ENCODE results near the gene PRKN.

PRKN gene

GRCh38 chr6:162230147-162230752, 497.3 kb downstream of the PRKN start:
- DNase-seq (ENCODE audit: extremely low spot score), result no peak
- ChIA-PET CTCF (no interaction called here), POLR2A (no interaction called here)
- no peak for TF ChIP-seq ZNF384 (IDR thresholded peaks at IDR 0.05)
- no peak for TF ChIP-seq FOXM1 (IDR thresholded peaks at IDR 0.05; ENCODE audit: borderline replicate concordance)
- no peak for TF ChIP-seq FOXK2 (IDR thresholded peaks at IDR 0.05)
- no peak for TF ChIP-seq L3MBTL2 (conservative IDR thresholded peaks at IDR 0.05)
- no peak for TF ChIP-seq CTBP1 (IDR thresholded peaks at IDR 0.05; ENCODE audit: borderline replicate concordance)

DNA sequence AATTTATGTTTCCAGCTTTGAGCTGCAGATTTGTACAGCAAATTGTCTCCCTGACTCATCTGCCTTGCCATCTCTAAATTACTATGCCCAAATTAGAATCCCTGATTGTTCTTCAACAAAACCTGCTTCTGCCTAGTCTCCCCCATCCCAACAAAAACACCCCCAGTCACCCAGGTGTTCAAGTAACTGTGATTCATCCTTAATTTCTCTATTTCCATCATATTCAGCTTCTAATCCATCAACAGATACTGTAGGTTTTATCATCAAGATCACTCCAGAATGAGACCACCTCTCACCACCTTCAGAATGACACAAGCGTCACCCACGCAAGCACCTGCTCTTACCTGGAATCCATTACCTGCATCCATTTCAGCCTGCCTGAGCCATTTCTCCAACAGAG, 498.5 kb downstream of the PRKN start:
- no peak for DNase-seq (ENCODE audit: extremely low spot score)
- POLR2A ChIA-PET, result no interaction called here
- TF ChIP-seq FOXK2 (IDR thresholded peaks at IDR 0.05), result no peak
- TF ChIP-seq HDGF (IDR thresholded peaks at IDR 0.05; ENCODE audit: borderline replicate concordance), result no peak
- no peak for TF ChIP-seq BHLHE40 (IDR thresholded peaks at IDR 0.05; ENCODE audit: borderline replicate concordance)
- TF ChIP-seq ELF4 (IDR thresholded peaks at IDR 0.05), result no peak
- TF ChIP-seq PKNOX1 (IDR thresholded peaks at IDR 0.05), result no peak
- no peak for TF ChIP-seq NFRKB (IDR thresholded peaks at IDR 0.05)
- no peak for TF ChIP-seq SUZ12 (IDR thresholded peaks at IDR 0.05)
- TF ChIP-seq L3MBTL2 (conservative IDR thresholded peaks at IDR 0.05), result no peak
- no peak for TF ChIP-seq ZNF384 (IDR thresholded peaks at IDR 0.05)
- no peak for TF ChIP-seq LEF1 (IDR thresholded peaks at IDR 0.05; ENCODE audit: borderline replicate concordance)
- CTCF ChIA-PET, result no interaction called here

- TF ChIP-seq NFRKB (IDR thresholded peaks at IDR 0.05) (no peak), SUZ12 (IDR thresholded peaks at IDR 0.05) (no peak), PKNOX1 (IDR thresholded peaks at IDR 0.05) (no peak), ARNT (IDR thresholded peaks at IDR 0.05) (no peak), ZNF384 (IDR thresholded peaks at IDR 0.05) (no peak)
- ChIA-PET CTCF (interaction anchor here (0.6 kb wide), 1 partner anchor 417 kb away, joined by 3 read pairs; no protein-coding TSS in a partner anchor), POLR2A (no interaction called here)
- no peak for DNase-seq (ENCODE audit: extremely low spot score)
These were observed 500.8 kb downstream of the PRKN start for GRCh38 chr6:162226803-162227202.

DNA sequence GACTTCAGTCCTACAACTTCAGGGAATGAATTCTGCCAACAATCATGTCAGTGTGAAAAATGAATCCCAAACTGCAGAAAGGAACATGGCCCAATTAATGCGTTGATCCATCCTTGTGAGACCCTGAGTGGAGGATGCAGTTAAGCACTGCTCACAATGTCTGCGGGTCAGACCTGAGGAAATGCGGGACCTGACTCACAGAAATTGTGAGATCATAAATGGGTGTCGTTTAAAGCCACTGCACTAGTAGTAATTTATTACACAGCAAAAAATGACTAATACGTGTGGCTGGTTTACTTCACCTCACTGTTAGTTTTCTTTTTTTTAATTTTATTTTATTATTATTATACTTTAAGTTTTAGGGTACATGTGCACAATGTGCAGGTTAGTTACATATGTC, 505.0 kb downstream of the PRKN start:
- POLR2A ChIA-PET, result no interaction called here
- no peak for DNase-seq (ENCODE audit: extremely low spot score)
- TF ChIP-seq CTBP1 (IDR thresholded peaks at IDR 0.05; ENCODE audit: borderline replicate concordance) (no peak), NFRKB (IDR thresholded peaks at IDR 0.05) (no peak), ELF4 (IDR thresholded peaks at IDR 0.05) (no peak), FOXA1 (IDR thresholded peaks at IDR 0.05) (no peak), SUZ12 (IDR thresholded peaks at IDR 0.05) (no peak), PKNOX1 (IDR thresholded peaks at IDR 0.05) (no peak), HDGF (IDR thresholded peaks at IDR 0.05; ENCODE audit: borderline replicate concordance) (no peak)
- CTCF ChIA-PET, result no interaction called here

GRCh38 chr6:162220876-162221275, 506.7 kb downstream of the PRKN start:
- no peak for TF ChIP-seq LEF1 (IDR thresholded peaks at IDR 0.05; ENCODE audit: borderline replicate concordance)
- TF ChIP-seq SP1 (IDR thresholded peaks at IDR 0.05), result no peak
- TF ChIP-seq NFRKB (IDR thresholded peaks at IDR 0.05), result no peak
- TF ChIP-seq HDGF (IDR thresholded peaks at IDR 0.05; ENCODE audit: borderline replicate concordance), result no peak
- no peak for TF ChIP-seq FOXM1 (IDR thresholded peaks at IDR 0.05; ENCODE audit: borderline replicate concordance)
- TF ChIP-seq BHLHE40 (IDR thresholded peaks at IDR 0.05; ENCODE audit: borderline replicate concordance), result no peak
- TF ChIP-seq ARNT (IDR thresholded peaks at IDR 0.05), result no peak
- no peak for TF ChIP-seq CTBP1 (IDR thresholded peaks at IDR 0.05; ENCODE audit: borderline replicate concordance)
- TF ChIP-seq FOXA1 (IDR thresholded peaks at IDR 0.05), result no peak
- TF ChIP-seq SUZ12 (IDR thresholded peaks at IDR 0.05), result no peak
- no peak for TF ChIP-seq FOXK2 (IDR thresholded peaks at IDR 0.05)
- TF ChIP-seq PKNOX1 (IDR thresholded peaks at IDR 0.05), result no peak
- no peak for TF ChIP-seq TARDBP (IDR thresholded peaks at IDR 0.05)
- no peak for TF ChIP-seq ZNF384 (IDR thresholded peaks at IDR 0.05)
- ChIA-PET CTCF (no interaction called here), POLR2A (no interaction called here)
- DNase-seq (ENCODE audit: extremely low spot score), result no peak

- CTCF ChIA-PET, result no interaction called here
- POLR2A ChIA-PET, result no interaction called here
- TF ChIP-seq PKNOX1 (IDR thresholded peaks at IDR 0.05) (no peak), NFRKB (IDR thresholded peaks at IDR 0.05) (no peak), ARNT (IDR thresholded peaks at IDR 0.05) (no peak), BHLHE40 (IDR thresholded peaks at IDR 0.05; ENCODE audit: borderline replicate concordance) (no peak), LEF1 (IDR thresholded peaks at IDR 0.05; ENCODE audit: borderline replicate concordance) (no peak), CTBP1 (IDR thresholded peaks at IDR 0.05; ENCODE audit: borderline replicate concordance) (no peak), FOXM1 (IDR thresholded peaks at IDR 0.05; ENCODE audit: borderline replicate concordance) (no peak), FOXK2 (IDR thresholded peaks at IDR 0.05) (no peak), L3MBTL2 (conservative IDR thresholded peaks at IDR 0.05) (no peak), FOXA1 (IDR thresholded peaks at IDR 0.05) (no peak), SP1 (IDR thresholded peaks at IDR 0.05) (no peak), ZNF384 (IDR thresholded peaks at IDR 0.05) (no peak), HDGF (IDR thresholded peaks at IDR 0.05; ENCODE audit: borderline replicate concordance) (no peak), TARDBP (IDR thresholded peaks at IDR 0.05) (no peak), ELF4 (IDR thresholded peaks at IDR 0.05) (no peak), SUZ12 (IDR thresholded peaks at IDR 0.05) (no peak)
- DNase-seq (ENCODE audit: extremely low spot score), result no peak
These were observed 508.3 kb downstream of the PRKN start for GRCh38 chr6:162219266-162219665.

All from HEK293T (cell line).